Caki2 (cell line): ENCODE results near the gene NIPAL1. TPM values are rescaled to one million over a fixed set of nuclear protein-coding genes. Genes with fewer than 3 reads are reported as not detected.
"Not testable (repeated sequence)": the region's sequence is repeated elsewhere in the genome, so short reads cannot be mapped to it uniquely, and the experiment has no call there.

ENCODE experiments used
- DNase-seq: peaks from one replicate; pipeline ENCODE4 v3.0.0-alpha.2; 2015; ENCODE audit warnings: low read depth
- in situ Hi-C: cut with HindIII; loops from 2 replicates; pipeline ENCODE4 v1.10.0; 2016; ENCODE audit warnings: low sequenced_read_pairs, low pct_unique_long_range_greater_than_20kb, mixed read lengths
- total RNA-seq: library from RNA; depleted of rRNA; stranded (reverse); fragments of >200 nt; shearing (Covaris generic); gene quantifications from 2 replicates; pipeline ENCODE4 v1.2.3, GENCODE V29; 2014; ENCODE audit warnings: low replicate concordance; rRNA removed

Gene NIPAL1
- 2.5 and 3.0 TPM in 2 replicates for total RNA-seq

GRCh38 chr4:48016141-48017107, at the start of gene NIPAL1, which contains the start of gene CNGA1:
Gene NIPAL1 (plus strand): TSS chr4:48016772. CDS start chr4:48016840, 68 bp downstream.
Gene CNGA1 (minus strand): TSS chr4:48016681. CDS start chr4:47952689, 63,992 bp downstream.
- DNase-seq: peak; percentile 82
- in situ Hi-C loops: no loop called here

DNA sequence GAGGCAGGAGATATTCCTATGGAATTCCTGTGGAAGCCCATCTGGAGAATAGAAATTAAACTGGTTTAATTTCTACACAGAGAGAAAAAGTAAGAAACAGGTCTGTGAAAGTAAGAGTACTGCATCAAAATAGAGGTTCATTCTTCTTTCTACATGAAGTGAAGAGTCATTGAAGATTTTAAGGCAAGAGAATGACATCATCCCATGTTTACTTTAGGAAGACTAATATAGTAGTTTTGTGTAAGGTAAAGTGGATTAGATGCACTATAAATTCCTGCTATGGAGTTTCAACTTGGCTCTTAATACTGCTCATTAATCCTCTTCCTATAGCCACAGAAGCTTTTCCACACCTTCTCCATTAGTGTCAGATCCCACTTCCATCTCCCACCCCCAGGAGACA, 47.7 kb upstream of the NIPAL1 start:
- DNase-seq: no peak
- in situ Hi-C loops: no loop called here

GRCh38 chr4:47972181-47972580, 44.4 kb upstream of the NIPAL1 start:
- DNase-seq: no peak
- in situ Hi-C loops: no loop called here

DNA sequence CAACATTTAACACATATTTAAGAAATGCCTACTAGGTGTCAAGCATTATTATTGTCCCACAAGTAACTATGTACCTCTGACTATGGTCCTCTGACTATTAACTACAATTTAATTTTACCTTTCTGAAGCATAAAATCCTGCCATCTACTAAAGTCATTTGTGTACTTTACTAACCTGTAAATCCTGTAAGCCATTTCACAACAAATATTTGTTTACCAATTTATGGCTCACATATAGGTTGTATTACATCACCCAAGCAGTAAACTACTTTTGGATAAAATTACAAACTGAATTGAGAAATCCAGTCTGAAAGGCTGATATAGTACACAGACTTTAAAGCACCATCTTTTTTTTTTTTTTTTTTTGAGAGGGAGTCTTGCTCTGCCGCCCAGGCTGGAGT, 43.9 kb upstream of the NIPAL1 start:
- in situ Hi-C loops: no loop called here
- DNase-seq: no peak

DNA sequence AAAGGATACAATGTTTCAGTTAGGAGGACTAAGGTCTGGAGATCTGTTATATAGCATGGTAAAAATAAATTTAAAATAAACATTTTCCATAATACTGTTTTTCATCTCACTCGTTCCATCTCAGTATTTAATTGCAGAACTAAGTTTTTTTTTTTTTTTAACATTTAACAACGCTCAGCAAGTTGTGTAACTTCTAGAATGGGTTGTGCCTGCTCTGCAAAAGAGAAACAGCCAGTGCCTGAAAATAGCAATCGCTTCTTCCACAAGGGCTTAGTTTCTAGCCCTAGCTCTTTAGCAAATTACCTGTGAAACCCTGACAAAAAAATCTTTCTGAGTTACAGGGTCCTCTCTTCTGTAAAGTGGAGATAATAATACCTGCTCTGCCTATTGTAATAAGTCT, 42.0 kb upstream of the NIPAL1 start:
- DNase-seq: no peak
- in situ Hi-C loops: no loop called here

DNA sequence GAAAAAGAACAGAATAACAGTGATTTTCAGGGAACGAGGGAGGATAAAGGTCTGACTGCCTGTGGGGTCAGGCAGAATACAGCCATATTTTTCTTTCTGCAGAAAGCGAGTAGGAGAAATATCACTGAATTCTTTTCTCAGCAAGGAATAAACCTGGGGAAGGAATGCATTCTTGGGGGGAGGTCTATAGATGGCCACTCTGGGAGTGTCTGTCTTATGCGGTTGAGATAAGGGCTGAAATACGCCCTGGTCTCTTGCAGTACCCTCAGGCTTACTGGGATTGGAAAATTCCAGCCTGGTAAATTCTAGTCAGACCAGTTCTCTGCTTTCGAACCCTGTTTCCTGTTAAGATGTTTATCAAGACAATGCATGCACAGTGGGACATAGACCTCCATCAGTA, 26.4 kb upstream of the NIPAL1 start:
- DNase-seq: no peak
- in situ Hi-C loops: no loop called here

DNA sequence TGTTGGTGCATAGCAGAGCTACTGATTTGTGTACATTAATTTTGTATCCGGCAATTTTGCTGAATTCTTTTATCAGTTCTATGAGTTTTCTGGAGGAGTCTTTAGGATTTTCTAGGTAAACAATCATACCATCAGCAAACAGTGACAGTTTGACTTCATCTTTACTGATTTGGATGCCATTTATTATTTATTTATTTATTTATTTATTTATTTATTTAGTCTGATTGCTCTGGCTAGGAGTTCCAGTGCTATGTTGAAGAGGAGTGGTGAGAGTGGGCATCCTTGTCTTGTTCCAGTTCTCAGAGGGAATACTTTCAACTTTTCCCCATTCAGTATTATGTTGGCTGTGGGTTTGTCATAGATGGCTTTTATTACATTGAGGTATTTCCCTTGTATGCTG, 24.1 kb upstream of the NIPAL1 start:
- DNase-seq, in situ Hi-C loops: not testable (repeated sequence)

GRCh38 chr4:47996021-47996420, 20.6 kb upstream of the NIPAL1 start:
- in situ Hi-C loops: no loop called here

GRCh38 chr4:48002267-48002666, 14.3 kb upstream of the NIPAL1 start:
- DNase-seq: no peak
- in situ Hi-C loops: no loop called here

More at GRCh38 chr4:47996021-47996420, 20.6 kb upstream of the NIPAL1 start:
- DNase-seq: no peak

- DNase-seq, in situ Hi-C loops: not testable (repeated sequence)
These were observed 13.0 kb upstream of the NIPAL1 start for GRCh38 chr4:48003568-48003967.

DNA sequence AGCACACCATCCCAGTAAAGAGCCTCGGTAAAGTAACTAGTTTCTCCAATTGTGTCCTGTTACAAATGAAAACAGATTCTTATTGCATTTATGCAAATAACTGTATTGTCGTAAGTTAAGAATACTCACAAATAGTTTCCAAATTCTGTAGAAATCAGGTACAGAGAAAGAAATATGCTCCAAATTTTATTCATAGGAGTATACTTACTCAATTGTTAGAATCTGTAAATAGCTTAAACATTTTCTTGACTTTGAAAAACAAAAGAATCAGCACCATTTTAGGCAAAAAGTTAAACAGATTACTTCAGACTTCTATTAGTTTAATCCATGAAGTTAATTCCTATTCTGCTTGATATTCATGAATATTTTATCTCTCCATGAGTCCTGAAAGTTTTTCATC, 10.8 kb upstream of the NIPAL1 start:
- no peak for DNase-seq
- in situ Hi-C loops: no loop called here

GRCh38 chr4:48008021-48008596, 8.5 kb upstream of the NIPAL1 start:
- in situ Hi-C loops: no loop called here
- no peak for DNase-seq

- DNase-seq, in situ Hi-C loops: not testable (repeated sequence)
These were observed 5.7 kb upstream of the NIPAL1 start for GRCh38 chr4:48010906-48011305.

DNA sequence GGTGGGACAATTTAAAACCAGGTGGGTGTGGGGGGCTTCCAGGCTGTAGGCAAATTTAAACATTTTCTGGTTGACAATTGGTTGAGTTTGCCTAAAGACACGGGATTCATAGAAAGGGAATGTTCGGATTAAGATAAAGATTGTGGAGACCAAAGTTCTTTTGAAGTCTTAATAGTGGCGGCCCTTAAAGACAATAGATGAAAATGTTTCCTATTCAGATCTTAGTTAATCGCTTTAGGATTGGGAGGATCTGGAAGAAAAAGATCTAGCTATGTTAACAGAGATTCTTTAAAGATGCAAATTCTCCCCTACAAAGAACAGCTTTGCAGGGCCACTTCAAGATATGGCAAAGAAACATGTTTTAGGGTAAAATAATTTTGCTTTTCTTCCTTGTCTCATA, 4.8 kb upstream of the NIPAL1 start:
- in situ Hi-C loops: no loop called here
- DNase-seq: no peak

- in situ Hi-C loops: no loop called here
- DNase-seq: no peak
These were observed 3.7 kb upstream of the NIPAL1 start for GRCh38 chr4:48012824-48013223.

GRCh38 chr4:48015216-48015615, 1.4 kb upstream of the NIPAL1 start:
- no peak for DNase-seq

GRCh38 chr4:48015678-48016077, 894 bp upstream of the NIPAL1 start:
- in situ Hi-C loops: no loop called here
- DNase-seq: no peak

More at GRCh38 chr4:48015216-48015615, 1.4 kb upstream of the NIPAL1 start:
- in situ Hi-C loops: no loop called here

DNA sequence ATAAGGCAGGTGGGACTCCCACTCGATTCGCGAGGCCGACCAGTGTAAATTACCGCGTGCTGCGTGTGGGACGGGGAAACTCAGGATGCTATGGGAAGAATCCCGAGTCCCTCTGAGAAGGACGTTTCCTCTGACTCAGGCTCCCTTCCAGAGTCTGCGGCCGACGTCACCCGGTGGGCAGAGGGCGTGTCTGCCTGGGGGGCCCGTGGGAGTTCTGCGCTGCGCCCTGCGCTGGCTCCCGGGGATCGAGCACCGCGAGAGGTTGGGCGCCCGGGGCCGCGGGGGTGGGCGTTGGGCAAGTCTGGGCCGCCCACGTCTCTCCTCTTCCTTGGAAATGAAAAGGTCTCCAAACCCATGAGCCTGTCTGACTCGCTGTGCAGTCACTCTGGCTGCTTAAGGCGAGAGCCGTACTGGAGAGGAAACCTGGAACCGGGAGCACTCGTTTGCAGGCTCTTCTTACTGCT, 568 bp downstream of the NIPAL1 start:
- in situ Hi-C loops: no loop called here

DNA sequence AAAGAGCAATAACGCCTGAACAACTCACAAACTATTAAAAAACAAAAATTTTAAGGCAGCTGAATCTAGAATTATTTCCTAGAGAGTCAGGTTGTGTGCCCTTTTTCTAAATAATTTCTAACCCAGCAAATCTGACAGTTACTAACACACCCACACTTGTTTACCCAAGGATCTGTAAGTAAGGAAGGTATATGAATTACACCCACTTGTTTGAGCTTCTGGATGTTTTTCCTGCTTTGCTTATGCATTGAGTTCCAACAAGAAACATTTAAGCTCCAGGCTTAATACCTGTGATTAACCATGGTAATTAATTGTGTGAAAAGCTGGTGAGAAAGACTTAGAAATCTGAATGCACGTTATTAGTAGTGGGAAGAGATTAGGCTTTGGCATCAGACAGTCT, 1.5 kb downstream of the NIPAL1 start:
- in situ Hi-C loops: no loop called here
- DNase-seq: no peak

More for the DNA sequence above, 568 bp downstream of the NIPAL1 start:
- DNase-seq: peak; percentile 56
